Adipocyte (in vitro differentiated cells): ENCODE measurements around the gene PCDHB11.
A peak's percentile ranks its signal among the peaks of the same experiment; 100 is the strongest.

ENCODE experiments used
- DNase-seq: peaks from one replicate; pipeline ENCODE4 v3.0.0-alpha.2; 2015; ENCODE audit warnings: low read depth
- H3K27me3 ChIP-seq: replicated peaks from 2 replicates; pipeline ENCODE4 v1.7.0; 2013; ENCODE audit warnings: mild to moderate bottlenecking, low read length, moderate library complexity; ENCODE audit not compliant: control insufficient read depth, insufficient read depth
- H3K36me3 ChIP-seq: 2 replicates; pipeline ENCODE4 v1.7.0; 2013; ENCODE audit warnings: low read length, mild to moderate bottlenecking, moderate library complexity; ENCODE audit not compliant: control insufficient read depth, insufficient read depth, severe bottlenecking
- H3K4me1 ChIP-seq: 2 replicates; pipeline ENCODE4 v1.7.0; 2013; ENCODE audit warnings: mild to moderate bottlenecking, low read length, moderate library complexity; ENCODE audit not compliant: control insufficient read depth, insufficient read depth
- H3K4me3 ChIP-seq: 2 replicates; pipeline ENCODE4 v1.7.0; 2013; ENCODE audit warnings: mild to moderate bottlenecking, low read length, moderate library complexity
- H3K9ac ChIP-seq: 2 replicates; pipeline ENCODE4 v1.7.0; 2013; ENCODE audit warnings: mild to moderate bottlenecking, low read length, moderate library complexity
- H3K9me3 ChIP-seq: 2 replicates; pipeline ENCODE4 v1.7.0; 2013; ENCODE audit warnings: mild to moderate bottlenecking, low read length, moderate library complexity; ENCODE audit not compliant: control insufficient read depth

PCDHB11 gene

GRCh38 chr5:141250576-141250975 is 51.1 kb downstream of the PCDHB11 start:
- H3K4me3 ChIP-seq = peak overlapping the region; percentile 38
- no peak for DNase-seq
- H3K4me1 ChIP-seq = no peaks in the 10 kb centered on the region
- no peak overlapping the region for H3K9ac ChIP-seq
- H3K9me3 ChIP-seq = peaks cover 93% of the 10 kb centered on the region
- H3K27me3 ChIP-seq = no peaks in the 10 kb centered on the region
- H3K36me3 ChIP-seq = no peaks in the 10 kb centered on the region
